GM21515 (cell line): ENCODE results near the gene TTLL5.
"Not testable (repeated sequence)": the region's sequence is repeated elsewhere in the genome, so short reads cannot be mapped to it uniquely, and the experiment has no call there.

Source experiments
- ATAC-seq: cut with Tn5 transposase; IDR thresholded peaks from one replicate; pipeline ENCODE4 v1.9.1; 2021; ENCODE audit not compliant: unreplicated experiment

The TTLL5 gene

GRCh38 chr14:75648066-75648838 lies 12.8 kb upstream of the TTLL5 start:
- ATAC-seq = no peak

DNA sequence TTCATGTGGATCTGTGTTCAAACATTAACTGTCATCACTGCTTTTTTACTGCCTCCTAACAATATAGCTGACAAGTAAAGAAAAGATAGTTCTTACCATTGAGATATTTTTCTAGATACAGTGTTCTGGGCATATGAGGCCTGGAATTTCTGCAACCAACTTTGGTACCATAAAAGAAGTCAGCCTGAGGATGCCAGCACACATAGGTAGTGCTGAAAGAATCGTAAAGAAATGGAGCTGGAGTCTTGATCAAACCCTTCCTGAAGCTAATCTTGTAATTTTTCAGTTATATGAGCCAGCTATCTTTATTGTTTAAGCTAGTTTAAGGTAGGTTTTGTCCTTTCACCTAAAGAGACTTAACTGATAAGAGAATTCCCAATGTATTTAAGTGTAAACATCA lies 11.7 kb upstream of the TTLL5 start:
- no peak for ATAC-seq

DNA sequence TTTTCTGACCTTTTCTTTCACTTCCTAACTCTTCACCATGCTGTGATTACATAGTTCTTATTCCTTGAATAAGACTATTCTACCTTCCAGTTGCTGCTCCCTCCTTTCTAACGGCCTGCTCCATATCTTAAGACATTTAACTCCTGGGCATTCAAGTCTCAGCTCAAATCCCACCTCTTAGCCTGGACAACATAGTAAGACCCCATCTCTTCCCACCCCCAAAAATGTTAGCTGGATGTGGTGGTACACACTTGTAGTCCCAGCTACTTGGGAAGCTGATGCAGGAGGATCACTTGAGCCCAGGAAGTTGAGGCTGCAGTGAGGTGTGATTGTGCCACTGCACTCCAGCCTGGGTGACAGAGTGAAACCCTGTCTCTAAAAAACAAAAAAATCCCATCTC lies 11.3 kb upstream of the TTLL5 start:
- no peak for ATAC-seq

- ATAC-seq = no peak
Measured at GRCh38 chr14:75650253-75651058, 10.6 kb upstream of the TTLL5 start.

GRCh38 chr14:75653563-75653962 lies 7.5 kb upstream of the TTLL5 start:
- ATAC-seq = no peak

DNA sequence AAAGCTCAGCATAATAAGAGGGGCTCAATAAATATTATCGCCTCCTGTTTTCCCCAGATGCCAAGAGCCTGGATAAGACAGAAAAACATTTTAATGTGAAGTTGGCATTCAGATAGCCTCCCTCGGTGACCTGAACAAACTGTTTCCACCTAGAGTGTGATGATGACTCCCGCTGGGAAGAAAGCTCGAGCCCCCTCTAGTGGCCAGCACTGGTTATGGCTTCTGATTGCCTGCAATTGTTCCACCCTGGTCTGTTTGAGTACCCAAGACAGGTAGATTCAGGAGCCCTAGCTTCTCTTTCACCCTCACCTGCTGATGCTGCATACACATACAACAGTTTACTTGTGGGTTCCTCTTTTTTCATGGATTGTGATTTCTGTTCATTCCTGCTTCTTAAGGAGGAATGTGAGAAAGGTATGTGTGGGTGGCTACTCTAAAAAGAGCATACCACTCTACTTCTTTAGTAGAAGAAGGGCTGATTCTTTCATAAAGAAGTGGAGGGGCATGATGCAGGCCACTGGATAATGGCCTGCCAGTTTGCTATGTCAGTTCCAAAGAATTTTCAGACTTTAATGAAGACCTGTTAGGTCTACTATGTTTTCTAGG lies 6.8 kb upstream of the TTLL5 start:
- no peak for ATAC-seq

GRCh38 chr14:75655235-75655634 lies 5.8 kb upstream of the TTLL5 start:
- no peak for ATAC-seq

DNA sequence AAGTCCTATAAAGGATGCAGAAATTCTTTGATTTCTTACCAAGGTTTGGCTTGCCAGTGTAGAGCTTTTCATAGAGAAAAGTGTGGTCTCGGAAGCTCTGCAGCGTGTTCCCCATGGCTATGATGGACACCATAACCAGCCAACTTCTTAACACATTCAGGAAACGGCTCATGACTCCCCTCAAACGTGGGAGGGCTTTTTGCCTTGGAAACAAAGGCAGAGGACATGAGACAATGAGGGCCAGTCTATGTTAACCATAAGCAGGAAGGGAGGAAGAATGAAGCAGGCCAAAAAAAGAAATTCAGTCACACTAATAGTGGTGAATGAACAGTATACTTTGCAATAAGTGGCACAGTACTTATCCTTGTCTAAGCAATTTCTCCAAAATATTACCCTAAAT lies 3.7 kb upstream of the TTLL5 start:
- no peak for ATAC-seq

GRCh38 chr14:75658957-75659356 lies 2.1 kb upstream of the TTLL5 start:
- ATAC-seq = no peak

DNA sequence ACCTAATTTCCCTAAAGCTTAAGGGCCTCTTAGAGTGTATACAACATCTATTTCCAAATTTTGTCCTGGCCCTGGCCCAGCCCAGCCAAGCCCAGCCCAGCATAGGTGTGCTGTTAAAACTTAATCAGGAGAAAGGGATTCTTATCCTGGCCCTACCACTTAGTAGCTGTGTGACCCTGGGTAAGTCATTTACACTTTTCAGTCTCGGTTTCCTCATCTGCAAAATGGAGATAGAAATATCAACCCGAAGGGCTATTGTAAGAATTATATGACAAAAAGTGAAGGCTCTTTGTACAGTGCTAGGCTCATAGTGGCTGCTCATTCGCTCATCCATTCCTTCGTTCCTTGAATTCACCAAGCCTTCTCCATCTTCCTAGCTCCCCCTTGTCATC lies 812 bp upstream of the TTLL5 start:
- no peak for ATAC-seq

DNA sequence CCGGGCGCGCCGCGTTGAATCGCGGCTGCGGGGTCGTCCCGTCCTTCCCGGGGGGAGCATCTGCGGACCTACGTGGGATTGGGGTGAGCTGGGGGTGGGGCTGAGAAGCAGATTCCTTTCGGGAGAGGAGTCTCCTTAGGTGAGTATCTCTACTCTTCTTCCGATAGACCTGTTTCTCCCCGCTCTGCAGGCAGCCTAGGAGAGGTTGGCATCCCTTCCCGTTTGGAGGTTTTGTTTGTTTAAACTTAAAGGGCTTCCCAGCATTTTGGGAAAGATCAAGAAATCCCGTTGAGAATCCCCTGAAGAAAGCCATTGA lies 411 bp downstream of the TTLL5 start:
- ATAC-seq = no peak

DNA sequence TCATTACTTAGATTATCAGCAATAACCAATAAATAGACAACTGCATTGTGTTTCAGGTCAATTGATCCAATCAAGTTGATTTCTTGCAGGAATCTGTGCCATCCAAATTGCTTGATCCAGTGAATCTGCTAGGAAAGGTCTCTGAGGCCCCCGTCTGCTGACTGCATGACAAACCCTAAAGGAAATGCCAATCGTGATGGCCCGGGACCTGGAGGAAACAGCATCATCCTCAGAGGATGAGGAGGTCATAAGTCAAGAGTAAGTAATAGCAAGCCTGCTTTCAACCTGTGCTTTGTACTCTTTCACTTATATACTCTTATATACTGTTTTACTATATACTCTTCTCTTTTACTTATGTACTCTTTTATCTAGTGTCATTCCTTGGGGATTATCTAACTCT lies 1.9 kb downstream of the TTLL5 start:
- no peak for ATAC-seq

DNA sequence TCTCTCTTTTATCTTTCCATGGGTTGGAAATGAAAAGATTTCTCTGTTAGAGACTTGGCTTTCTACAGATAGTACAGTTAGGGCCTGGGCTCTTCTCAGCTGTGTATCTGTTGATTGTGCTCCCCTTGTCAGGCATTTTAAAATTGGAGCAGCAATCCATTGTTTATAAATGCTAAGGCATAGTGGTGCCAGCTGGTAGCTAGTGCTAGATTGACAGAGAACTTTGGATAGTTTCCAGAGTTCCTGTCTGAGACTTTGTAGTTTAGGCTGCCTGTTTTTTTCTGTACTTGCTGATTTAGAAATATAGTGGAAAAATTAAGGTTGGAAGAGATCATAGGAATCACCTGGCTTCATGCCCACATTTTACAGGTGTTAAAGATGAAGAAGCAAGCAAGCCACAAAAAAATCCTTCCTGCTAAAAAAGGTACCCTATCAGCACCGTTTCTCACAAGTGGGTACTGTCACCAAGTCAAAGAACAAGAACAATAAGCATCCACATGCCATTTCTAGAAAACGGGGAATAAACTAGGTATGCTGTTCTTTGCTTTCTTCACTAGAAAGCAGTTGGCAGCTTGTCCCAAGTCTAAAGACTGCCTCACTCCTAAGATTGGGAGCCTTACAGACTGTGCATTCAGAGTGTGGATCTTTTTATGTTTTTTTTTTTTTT lies 6.2 kb downstream of the TTLL5 start:
- no peak for ATAC-seq

GRCh38 chr14:75672605-75673192 lies 11.7 kb downstream of the TTLL5 start:
- ATAC-seq = no peak

GRCh38 chr14:75673345-75674035 lies 12.4 kb downstream of the TTLL5 start:
- no peak for ATAC-seq

DNA sequence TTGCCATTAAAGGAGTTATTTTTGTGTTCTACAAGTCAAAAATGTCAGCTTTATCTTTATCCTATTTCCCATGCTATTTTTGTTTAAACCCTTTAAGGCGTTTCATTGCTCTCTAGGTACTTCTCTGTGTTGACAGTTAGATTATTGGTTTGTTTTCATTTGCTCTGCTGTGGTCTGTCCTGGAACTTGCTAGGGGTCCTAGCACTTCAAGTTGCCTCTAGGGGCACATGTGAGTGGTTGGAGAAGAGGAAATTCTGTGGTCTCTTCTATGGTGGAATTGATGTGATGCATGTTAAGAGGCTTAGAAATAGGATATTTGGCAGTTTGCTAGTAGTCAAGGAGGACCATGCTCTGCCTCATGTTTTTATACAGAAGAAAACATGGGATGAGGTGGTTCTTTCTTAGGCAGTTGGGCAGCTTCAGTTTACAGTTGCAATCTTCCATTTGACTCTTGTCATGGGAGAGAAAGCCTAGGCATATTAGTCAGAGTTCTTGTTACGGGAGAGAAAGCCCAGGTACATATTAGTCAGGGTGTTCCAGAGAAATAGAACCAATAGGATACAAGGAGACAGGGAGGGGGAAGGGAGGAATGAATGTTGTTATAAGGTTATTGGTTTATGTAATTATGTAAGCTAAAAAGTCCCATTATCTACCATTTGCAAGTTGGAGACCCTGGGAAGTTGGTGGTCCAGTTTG lies 14.4 kb downstream of the TTLL5 start:
- no peak for ATAC-seq

GRCh38 chr14:75685910-75686309 lies 24.9 kb downstream of the TTLL5 start:
- no peak for ATAC-seq

- no peak for ATAC-seq
Measured at GRCh38 chr14:75689012-75689411, 28.0 kb downstream of the TTLL5 start.

GRCh38 chr14:75690010-75690409 lies 29.0 kb downstream of the TTLL5 start:
- no peak for ATAC-seq

DNA sequence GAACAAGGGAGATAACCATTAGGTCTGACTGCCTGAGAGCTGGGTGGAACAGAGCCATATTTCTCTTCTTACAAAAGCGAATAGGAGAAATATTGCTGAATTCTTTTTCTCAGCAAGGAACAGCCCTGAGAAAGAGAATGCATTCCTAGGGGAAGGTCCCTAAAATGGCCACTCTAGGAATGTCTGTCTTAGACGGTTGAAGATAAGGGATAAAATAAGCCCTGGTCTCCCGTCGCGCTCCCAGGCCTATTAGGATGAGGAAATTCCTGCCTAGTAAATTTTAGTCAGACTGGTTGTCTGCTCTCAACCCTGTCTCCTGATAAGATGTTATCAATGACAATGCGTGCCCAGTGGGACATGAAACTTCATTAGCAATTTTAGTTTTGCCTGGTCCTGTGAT lies 34.0 kb downstream of the TTLL5 start:
- not testable (repeated sequence) for ATAC-seq
